MG63 (cell line): ENCODE measurements around the gene CSH2. TPM values are rescaled to one million over a fixed set of nuclear protein-coding genes. Genes with fewer than 3 reads are reported as not detected.
"Not testable (repeated sequence)": the region's sequence is repeated elsewhere in the genome, so short reads cannot be mapped to it uniquely, and the experiment has no call there.

ENCODE experiments used
- DNase-seq: peaks from one replicate; pipeline ENCODE4 v3.0.0-alpha.2; 2020
- H3K27me3 ChIP-seq: fragments of 250-450 bp; sonication (Bioruptor Pico); 2 replicates; pipeline ENCODE4 v1.5.1; 2020; ENCODE audit warnings: mild to moderate bottlenecking, moderate library complexity
- H3K36me3 ChIP-seq: fragments of 250-450 bp; sonication (Bioruptor Pico); 2 replicates; pipeline ENCODE4 v1.5.1; 2020; ENCODE audit warnings: mild to moderate bottlenecking, moderate library complexity
- H3K4me3 ChIP-seq: fragments of 250-450 bp; sonication (Bioruptor Pico); 2 replicates; pipeline ENCODE4 v1.5.1; 2020; ENCODE audit warnings: mild to moderate bottlenecking, moderate library complexity
- H3K9me3 ChIP-seq: fragments of 250-450 bp; sonication (Bioruptor Pico); 2 replicates; pipeline ENCODE4 v1.5.1; 2020; ENCODE audit warnings: mild to moderate bottlenecking, moderate library complexity
- total RNA-seq: library from RNA; depleted of rRNA; stranded (reverse); fragments of >200 nt; shearing (Covaris generic); gene quantifications from 2 replicates; pipeline ENCODE4 v1.2.3, GENCODE V29; 2014; ENCODE audit warnings: low replicate concordance; rRNA removed

CSH2 gene
- not detected in 2 replicates for total RNA-seq

DNA sequence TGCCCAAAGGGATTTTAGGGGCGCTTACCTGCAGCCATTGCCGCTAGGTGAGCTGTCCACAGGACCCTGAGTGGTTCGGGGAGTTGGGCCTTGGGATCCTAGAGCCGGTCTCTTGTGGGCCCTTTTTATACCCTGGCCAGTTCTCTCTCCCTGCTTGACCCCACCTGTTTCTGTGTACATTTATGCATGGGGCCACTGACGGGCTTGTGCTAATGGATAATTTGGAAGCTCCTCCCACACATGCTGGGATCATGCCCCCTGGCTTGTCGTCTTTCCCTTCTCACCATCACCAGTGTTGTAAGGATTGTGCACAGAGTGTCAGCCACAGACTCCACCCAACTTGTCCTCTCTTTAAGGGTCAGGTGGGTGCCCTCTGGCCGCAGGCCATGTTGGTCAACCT is at the start of gene CSH2:
Gene CSH2 (minus strand): TSS at position 101 of the 400 bp plus-strand sequence. CDS start 63 bp downstream, at position 38.
- not testable (repeated sequence) for DNase-seq, H3K4me3 ChIP-seq, H3K27me3 ChIP-seq, H3K36me3 ChIP-seq, H3K9me3 ChIP-seq

GRCh38 chr17:63922402-63922801 is 48.9 kb upstream of the CSH2 start:
- not testable (repeated sequence) for H3K27me3 ChIP-seq, H3K36me3 ChIP-seq, H3K4me3 ChIP-seq, DNase-seq, H3K9me3 ChIP-seq

DNA sequence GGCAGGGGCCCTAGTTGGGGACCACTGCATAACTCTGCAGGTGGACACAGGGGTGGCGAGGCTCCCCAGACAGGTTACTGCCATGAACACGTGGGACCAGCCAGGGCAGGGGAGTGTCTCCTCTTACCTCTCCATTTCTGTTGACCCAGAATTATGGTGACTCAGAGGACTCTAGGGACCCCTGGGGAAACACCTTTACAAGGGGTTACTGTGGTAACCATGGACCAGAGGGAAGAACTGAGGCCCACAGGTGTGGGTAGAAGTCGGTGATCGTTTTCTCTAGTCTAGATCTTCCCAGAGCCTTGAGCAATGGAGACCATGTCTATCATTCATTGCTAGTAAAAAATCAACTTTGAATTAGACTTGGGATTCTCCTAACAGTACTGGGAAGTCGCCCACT is 47.3 kb upstream of the CSH2 start:
- H3K9me3 ChIP-seq, H3K27me3 ChIP-seq, H3K36me3 ChIP-seq, H3K4me3 ChIP-seq, DNase-seq: not testable (repeated sequence)

DNA sequence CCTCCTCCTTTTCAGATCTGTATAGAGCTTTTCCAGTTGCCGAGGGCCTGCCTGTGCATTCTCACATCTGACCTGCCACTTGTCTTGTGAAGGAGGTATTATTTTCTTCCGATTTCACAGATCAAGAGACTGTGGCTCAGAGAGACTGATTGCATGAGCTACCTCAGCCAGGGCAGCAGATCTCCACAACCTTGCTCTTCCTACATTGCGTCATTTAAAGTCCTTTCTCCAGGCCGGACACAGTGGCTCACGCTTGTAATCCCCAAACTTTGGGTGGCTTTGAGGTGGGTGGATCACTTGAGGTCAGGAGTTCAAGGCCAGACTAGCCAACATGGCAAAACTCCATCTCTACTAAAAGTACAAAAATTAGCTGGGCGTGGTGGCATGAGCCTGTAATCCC is 46.6 kb upstream of the CSH2 start:
- H3K9me3 ChIP-seq, H3K4me3 ChIP-seq, H3K27me3 ChIP-seq, H3K36me3 ChIP-seq, DNase-seq: not testable (repeated sequence)

DNA sequence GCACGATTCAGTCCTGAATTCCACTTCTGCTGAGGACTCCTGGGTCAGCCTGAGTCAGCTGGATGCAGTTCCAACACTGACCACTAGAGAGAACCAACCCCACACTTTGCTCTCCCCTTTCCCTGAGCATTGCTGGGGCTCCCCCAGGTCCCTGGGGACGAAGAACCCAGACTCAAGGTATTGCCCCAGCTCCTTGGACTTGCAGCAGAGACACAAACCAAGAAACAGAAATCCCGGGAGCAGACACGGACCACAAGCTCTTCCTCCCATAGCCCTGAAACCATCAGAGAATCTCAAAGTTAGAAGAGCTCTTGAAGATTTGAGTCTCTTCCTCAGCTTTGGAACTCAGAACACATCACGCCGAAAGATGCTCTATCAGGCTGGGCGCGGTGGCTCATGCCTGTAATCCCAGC is 45.8 kb upstream of the CSH2 start:
- H3K36me3 ChIP-seq, result no peaks in the 10 kb centered on the region
- DNase-seq, result peak; percentile 51
- no peaks in the 10 kb centered on the region for H3K9me3 ChIP-seq
- H3K27me3 ChIP-seq, result no peaks in the 10 kb centered on the region
- no peak overlapping the region for H3K4me3 ChIP-seq

DNA sequence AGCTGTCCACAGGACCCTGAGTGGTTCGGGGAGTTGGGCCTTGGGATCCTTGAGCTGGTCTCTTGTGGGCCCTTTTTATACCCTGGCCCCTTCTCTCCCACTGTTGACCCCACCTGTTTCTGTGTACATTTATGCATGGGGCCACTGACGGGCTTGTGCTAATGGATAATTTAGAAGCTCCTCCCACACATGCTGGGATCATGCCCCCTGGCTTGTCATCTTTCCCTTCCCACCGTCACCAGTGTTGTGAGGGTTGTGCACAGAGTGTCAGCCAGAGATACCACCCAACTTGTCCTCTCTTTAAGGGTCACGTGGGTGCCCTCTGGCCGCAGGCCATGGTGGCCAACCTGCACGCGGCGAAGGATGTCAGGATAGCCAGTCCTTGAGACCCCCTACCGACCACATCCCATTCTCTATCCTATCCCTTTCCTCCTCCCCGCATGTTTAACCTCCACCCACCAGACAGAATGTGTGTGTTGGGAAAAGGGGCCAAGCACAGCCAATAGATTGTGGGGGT is 45.4 kb upstream of the CSH2 start, which contains the start of gene GH1:
Gene GH1 (minus strand): TSS at position 51 of the 517 bp plus-strand sequence. CDS start 63 bp downstream, outside the sequence.
- H3K36me3 ChIP-seq, DNase-seq, H3K27me3 ChIP-seq, H3K9me3 ChIP-seq, H3K4me3 ChIP-seq: not testable (repeated sequence)

DNA sequence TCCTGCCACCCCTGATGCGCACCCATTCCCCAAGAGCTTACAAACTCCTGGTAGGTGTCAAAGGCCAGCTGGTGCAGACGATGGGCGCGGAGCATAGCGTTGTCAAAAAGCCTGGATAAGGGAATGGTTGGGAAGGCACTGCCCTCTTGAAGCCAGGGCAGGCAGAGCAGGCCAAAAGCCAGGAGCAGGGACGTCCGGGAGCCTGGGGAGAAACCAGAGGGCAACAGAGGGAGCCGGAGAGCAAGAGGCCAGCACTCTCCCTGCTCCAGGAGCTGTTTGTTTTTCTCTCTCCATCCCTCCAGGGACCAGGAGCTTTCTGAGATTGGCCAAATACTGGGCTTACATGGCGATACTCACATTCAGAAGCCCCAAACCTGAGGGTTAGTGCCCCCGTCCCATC is 44.8 kb upstream of the CSH2 start:
- no peak for DNase-seq
- H3K36me3 ChIP-seq, result no peaks in the 10 kb centered on the region
- no peak overlapping the region for H3K4me3 ChIP-seq
- H3K9me3 ChIP-seq, result no peaks in the 10 kb centered on the region
- no peaks in the 10 kb centered on the region for H3K27me3 ChIP-seq

- DNase-seq, result no peak
- no peak overlapping the region for H3K4me3 ChIP-seq
- no peaks in the 10 kb centered on the region for H3K27me3 ChIP-seq
- H3K36me3 ChIP-seq, result no peaks in the 10 kb centered on the region
- H3K9me3 ChIP-seq, result no peaks in the 10 kb centered on the region
Measured at GRCh38 chr17:63917646-63918045, 44.2 kb upstream of the CSH2 start.

GRCh38 chr17:63917206-63917605 is 43.7 kb upstream of the CSH2 start:
- H3K27me3 ChIP-seq, DNase-seq, H3K9me3 ChIP-seq, H3K4me3 ChIP-seq, H3K36me3 ChIP-seq: not testable (repeated sequence)

DNA sequence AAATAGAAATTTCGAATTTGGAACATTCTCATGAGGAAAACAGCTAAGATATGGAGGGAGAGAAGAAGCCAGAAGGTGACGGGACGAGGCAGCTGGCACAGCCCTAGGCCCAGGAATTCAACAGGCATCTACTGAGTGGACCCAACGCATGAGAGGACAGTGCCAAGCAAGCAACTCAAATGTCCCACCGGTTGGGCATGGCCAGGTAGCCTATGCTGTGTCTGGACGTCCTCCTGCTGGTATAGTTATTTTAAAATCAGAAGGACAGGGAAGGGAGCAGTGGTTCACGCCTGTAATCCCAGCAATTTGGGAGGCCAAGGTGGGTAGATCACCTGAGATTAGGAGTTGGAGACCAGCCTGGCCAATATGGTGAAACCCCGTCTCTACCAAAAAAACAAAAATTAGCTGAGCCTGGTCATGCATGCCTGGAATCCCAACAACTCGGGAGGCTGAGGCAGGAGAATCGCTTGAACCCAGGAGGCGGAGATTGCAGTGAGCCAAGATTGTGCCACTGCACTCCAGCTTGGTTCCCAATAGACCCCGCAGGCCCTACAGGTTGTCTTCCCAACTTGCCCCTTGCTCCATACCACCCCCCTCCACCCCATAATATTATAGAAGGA is 43.2 kb upstream of the CSH2 start:
- DNase-seq, result no peak
- H3K4me3 ChIP-seq, result no peak overlapping the region
- no peaks in the 10 kb centered on the region for H3K27me3 ChIP-seq
- H3K9me3 ChIP-seq, result no peaks in the 10 kb centered on the region
- H3K36me3 ChIP-seq, result no peaks in the 10 kb centered on the region

GRCh38 chr17:63915753-63916152 is 42.3 kb upstream of the CSH2 start:
- H3K36me3 ChIP-seq, H3K4me3 ChIP-seq, H3K27me3 ChIP-seq, H3K9me3 ChIP-seq, DNase-seq: not testable (repeated sequence)

DNA sequence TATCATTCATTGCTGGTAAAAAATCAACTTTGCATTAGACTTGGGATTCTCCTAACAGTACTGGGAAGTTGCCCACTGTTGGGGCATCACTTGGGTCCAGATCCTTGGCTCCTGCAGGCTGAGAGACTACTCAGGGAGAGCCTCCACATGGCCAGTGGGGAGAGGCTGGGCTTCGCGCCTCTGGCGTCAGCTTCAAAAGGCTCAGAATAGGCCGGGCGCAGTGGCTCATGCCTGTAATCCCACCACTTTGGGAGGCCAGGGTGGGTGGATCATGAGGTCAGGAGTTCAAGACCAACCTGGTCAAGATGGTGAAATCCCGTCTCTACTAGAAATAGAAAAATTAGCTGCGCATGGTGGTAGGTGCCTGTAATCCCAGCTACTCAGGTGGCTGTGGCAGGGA is 41.0 kb upstream of the CSH2 start:
- DNase-seq, result no peak
- Histone ChIP-seq H3K36me3 (no peaks in the 10 kb centered on the region), H3K4me3 (no peak overlapping the region), H3K9me3 (no peaks in the 10 kb centered on the region), H3K27me3 (0 out of 2 replicates have a peak, but pooled peaks cover 3% of the 10 kb centered on the region)

DNA sequence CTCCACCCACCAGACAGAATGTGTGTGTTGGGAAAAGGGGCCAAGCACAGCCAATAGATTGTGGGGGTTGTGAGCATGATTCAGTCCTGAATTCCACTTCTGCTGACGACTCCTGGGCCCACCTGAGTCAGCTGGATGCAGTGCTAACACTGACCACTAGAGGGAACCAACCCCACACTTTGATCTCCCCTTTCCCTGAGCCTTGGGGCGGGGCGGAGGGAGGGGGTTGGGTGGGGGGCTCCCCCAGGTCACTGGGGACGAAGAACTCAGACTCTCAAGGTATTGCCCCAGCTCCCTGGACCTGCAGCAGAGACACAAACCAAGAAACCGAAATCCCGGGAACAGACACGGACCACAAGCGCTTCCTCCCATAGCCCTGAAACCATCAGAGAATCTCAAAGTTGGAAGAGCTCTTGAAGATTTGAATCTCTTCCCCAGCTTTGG is 38.2 kb upstream of the CSH2 start:
- peak; percentile 28 for DNase-seq
- peaks cover 8% of the 10 kb centered on the region; the same call in 1 of the 2 replicates for H3K27me3 ChIP-seq
- H3K36me3 ChIP-seq, result no peaks in the 10 kb centered on the region
- H3K9me3 ChIP-seq, result no peaks in the 10 kb centered on the region
- H3K4me3 ChIP-seq, result no peak overlapping the region

GRCh38 chr17:63911041-63911635 is 37.7 kb upstream of the CSH2 start, which contains the start of gene CSHL1:
Gene CSHL1, minus strand, starts transcription at chr17:63911258. Its CDS starts 62 bp downstream, at chr17:63911196.
- no peaks in the 10 kb centered on the region for H3K9me3 ChIP-seq
- no peaks in the 10 kb centered on the region for H3K36me3 ChIP-seq
- no peak within 1 kb of the TSS for H3K4me3 ChIP-seq
- DNase-seq, result no peak
- H3K27me3 ChIP-seq, result peaks cover 8% of the 10 kb centered on the region; the same call in 1 of the 2 replicates

DNA sequence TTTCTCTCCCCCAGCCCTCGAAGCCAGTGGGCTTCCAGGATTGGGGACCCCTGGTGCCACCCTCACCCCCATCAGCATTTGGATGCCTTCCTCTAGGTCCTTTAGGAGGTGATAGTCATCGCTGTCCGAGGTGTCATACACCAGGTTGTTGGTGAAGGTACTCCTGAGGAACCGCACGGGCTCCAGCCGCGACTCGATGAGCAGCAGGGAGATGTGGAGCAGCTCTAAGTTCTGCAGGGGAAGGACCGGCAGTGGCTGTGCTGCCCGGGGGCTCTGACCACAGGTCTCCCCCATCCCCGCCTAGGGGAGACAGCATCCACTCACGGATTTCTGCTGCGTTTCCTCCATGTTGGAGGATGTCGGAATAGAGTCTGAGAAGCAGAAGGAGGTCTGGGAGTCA is 36.6 kb upstream of the CSH2 start:
- Histone ChIP-seq H3K4me3 (no peak overlapping the region), H3K9me3 (no peaks in the 10 kb centered on the region), H3K27me3 (peaks cover 8% of the 10 kb centered on the region; the same call in 1 of the 2 replicates), H3K36me3 (no peaks in the 10 kb centered on the region)
- no peak for DNase-seq

DNA sequence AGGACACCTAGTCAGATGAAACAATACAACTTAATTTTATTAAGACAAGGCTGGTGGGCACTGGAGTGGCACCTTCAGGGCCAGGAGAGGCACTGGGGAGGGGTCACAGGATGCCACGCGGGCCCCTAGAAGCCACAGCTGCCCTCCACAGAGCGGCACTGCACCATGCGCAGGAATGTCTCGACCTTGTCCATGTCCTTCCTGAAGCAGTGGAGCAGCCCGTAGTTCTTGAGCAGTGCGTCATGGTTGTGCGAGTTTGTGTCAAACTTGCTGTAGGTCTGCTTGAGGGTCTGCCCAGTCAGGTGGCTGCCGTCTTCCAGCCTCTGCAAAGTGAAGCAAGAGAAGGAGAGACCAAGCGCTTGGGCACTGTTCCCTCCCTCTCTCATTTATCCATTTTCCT is 36.1 kb upstream of the CSH2 start:
- H3K27me3 ChIP-seq, H3K9me3 ChIP-seq, DNase-seq, H3K36me3 ChIP-seq, H3K4me3 ChIP-seq: not testable (repeated sequence)

DNA sequence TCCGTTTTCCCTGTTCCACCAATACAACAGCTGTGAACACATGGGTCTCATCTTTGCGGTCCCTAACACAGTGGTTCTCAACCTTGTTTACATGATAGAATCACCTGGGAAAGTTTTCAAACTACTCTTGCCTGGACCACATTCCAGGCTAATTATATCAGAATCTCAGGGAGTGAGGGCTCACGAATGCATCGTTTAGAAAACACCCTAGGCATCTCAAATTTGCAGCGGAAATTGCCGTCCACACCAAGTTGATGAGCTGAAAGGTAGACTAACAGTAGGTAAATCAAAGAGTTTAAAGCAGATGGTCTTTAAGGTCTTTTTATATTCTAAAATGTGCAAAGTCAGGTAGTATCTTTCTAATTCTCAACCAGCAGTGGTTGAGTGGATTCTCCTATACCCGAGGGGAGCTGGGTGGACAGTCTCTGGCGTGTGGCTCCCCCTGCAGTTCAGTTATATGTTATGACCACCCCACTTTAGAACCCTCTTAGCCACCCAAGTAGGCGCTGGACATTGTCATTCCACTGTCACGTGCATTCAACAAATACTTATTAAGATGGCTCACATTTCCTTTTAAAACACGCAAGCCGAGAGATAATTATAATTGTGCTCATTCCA is 33.8 kb upstream of the CSH2 start:
- not testable (repeated sequence) for DNase-seq, H3K4me3 ChIP-seq, H3K27me3 ChIP-seq, H3K36me3 ChIP-seq, H3K9me3 ChIP-seq
